HepG2 (cell line): ENCODE data around the gene AP3B1. TPM values are rescaled to one million over a fixed set of nuclear protein-coding genes. Genes with fewer than 3 reads are reported as not detected.

ENCODE experiments used
- DRAP1 ChIP-seq: IDR thresholded peaks from 2 replicates; pipeline ENCODE4 v1.6.1; 2016; ENCODE audit warnings: missing genetic modification reagents, missing compliant biosample characterization
- FOSL2 ChIP-seq: sonication (generic); formaldehyde crosslinking; IDR thresholded peaks from 2 replicates; pipeline ENCODE4 v1.4.0; 2020; ENCODE audit warnings: missing genetic modification reagents
- FOXA3 ChIP-seq: IDR thresholded peaks from 2 replicates; pipeline ENCODE4 v1.6.1; 2016; ENCODE audit warnings: missing genetic modification reagents, missing compliant biosample characterization
- FOXK1 ChIP-seq: sonication (generic); formaldehyde crosslinking; IDR thresholded peaks from 2 replicates; pipeline ENCODE4 v1.4.0; 2020; ENCODE audit warnings: low read depth, missing genetic modification reagents, borderline replicate concordance
- GATA4 ChIP-seq: sonication (generic); IDR thresholded peaks from 2 replicates; pipeline ENCODE4 v1.6.1; 2016; ENCODE audit warnings: antibody characterized with exemption, low read depth, borderline replicate concordance
- HDAC1 ChIP-seq: sonication (generic); formaldehyde crosslinking; IDR thresholded peaks from 2 replicates; pipeline ENCODE4 v1.5.1; 2020; ENCODE audit warnings: mild to moderate bottlenecking, missing genetic modification reagents
- HES4 ChIP-seq: sonication (generic); formaldehyde crosslinking; IDR thresholded peaks from 2 replicates; pipeline ENCODE4 v1.9.0; 2021; ENCODE audit warnings: mild to moderate bottlenecking, missing genetic modification reagents, borderline replicate concordance
- HNF4A ChIP-seq: sonication (generic); formaldehyde crosslinking; IDR thresholded peaks from 2 replicates; pipeline ENCODE4 v1.4.0; 2020; ENCODE audit warnings: missing genetic modification reagents
- HNRNPL ChIP-seq: fragments of 200-400 bp; formaldehyde crosslinking; IDR thresholded peaks from 2 replicates; pipeline ENCODE4 v1.6.1; 2017; ENCODE audit warnings: mild to moderate bottlenecking, low read depth, low read length
- KLF11 ChIP-seq: IDR thresholded peaks from 2 replicates; pipeline ENCODE4 v1.6.1; 2016; ENCODE audit warnings: missing compliant biosample characterization
- KMT2B ChIP-seq: IDR thresholded peaks from 2 replicates; pipeline ENCODE4 v1.6.1; 2016; ENCODE audit warnings: missing genetic modification reagents, missing compliant biosample characterization
- MXI1 ChIP-seq: IDR thresholded peaks from 3 replicates; pipeline ENCODE4 v1.6.1; 2012; ENCODE audit warnings: low read depth, low read length, inconsistent platforms, borderline replicate concordance
- PHF5A ChIP-seq: IDR thresholded peaks from one replicate; pipeline ENCODE4 v1.6.1; 2018; ENCODE audit warnings: low read depth, missing genetic modification reagents; ENCODE audit not compliant: unreplicated experiment
- RXRA ChIP-seq: sonication (generic); formaldehyde crosslinking; IDR thresholded peaks from 2 replicates; pipeline ENCODE4 v1.5.1; 2020; ENCODE audit warnings: missing genetic modification reagents
- SIN3A ChIP-seq: IDR thresholded peaks from 2 replicates; pipeline ENCODE4 v1.6.1; 2011; ENCODE audit warnings: low read depth, mild to moderate bottlenecking, control low read depth, low read length, borderline replicate concordance
- SOX13 ChIP-seq, 3 experiments: fragments of 450-650 bp in 1 of 3; sonication (generic) in 1 of 3; formaldehyde crosslinking in 1 of 3; IDR thresholded peaks in 2 of 3; conservative IDR thresholded peaks in 1 of 3; 2 replicates each; pipeline versions ENCODE4 v1.5.0 to v1.6.1; 2016 to 2020; ENCODE audit warnings: antibody characterized with exemption in 1 of 3, mild to moderate bottlenecking in 1 of 3, missing compliant biosample characterization in 1 of 3, missing genetic modification reagents in 1 of 3, moderate library complexity in 1 of 3
- YY1 ChIP-seq: IDR thresholded peaks from 2 replicates; pipeline ENCODE4 v1.6.1; 2011; ENCODE audit warnings: low read length, low read depth, moderate library complexity, mild to moderate bottlenecking; ENCODE audit not compliant: insufficient read depth, insufficient replicate concordance
- ZBTB34 ChIP-seq: sonication (generic); formaldehyde crosslinking; IDR thresholded peaks from 2 replicates; pipeline ENCODE4 v1.8.0; 2022; ENCODE audit warnings: mild to moderate bottlenecking, missing genetic modification reagents
- ZFP1 ChIP-seq: IDR thresholded peaks from 2 replicates; pipeline ENCODE4 v1.6.1; 2016
- ZGPAT ChIP-seq: IDR thresholded peaks from 2 replicates; pipeline ENCODE4 v1.6.1; 2016; ENCODE audit warnings: mild to moderate bottlenecking
- ZNF160 ChIP-seq: sonication (generic); formaldehyde crosslinking; IDR thresholded peaks from 2 replicates; pipeline ENCODE4 v1.8.0; 2022; ENCODE audit warnings: mild to moderate bottlenecking, inconsistent platforms, missing genetic modification reagents
- ZNF441 ChIP-seq: sonication (generic); formaldehyde crosslinking; IDR thresholded peaks from 2 replicates; pipeline ENCODE4 v1.7.0; 2021; ENCODE audit warnings: missing genetic modification reagents, borderline replicate concordance
- ZNF670 ChIP-seq: sonication (generic); formaldehyde crosslinking; IDR thresholded peaks from 2 replicates; pipeline ENCODE4 v1.8.0; 2022; ENCODE audit warnings: mild to moderate bottlenecking, missing genetic modification reagents, borderline replicate concordance
- ZNF720 ChIP-seq: sonication (generic); formaldehyde crosslinking; IDR thresholded peaks from 2 replicates; pipeline ENCODE4 v1.4.0; 2020; ENCODE audit warnings: missing genetic modification reagents
- ZSCAN22 ChIP-seq: sonication (generic); formaldehyde crosslinking; IDR thresholded peaks from 2 replicates; pipeline ENCODE4 v1.4.0; 2020; ENCODE audit warnings: mild to moderate bottlenecking, missing genetic modification reagents
- polyA plus RNA-seq, 8 experiments: library from polyadenylated mRNA; depleted of rRNA in 3 of 8; stranded (reverse) in 7 of 8; unstranded in 1 of 8; fragments of >200 nt; fragmentation: Illumina TruSeq in 4 of 8; extraction: Trizol in 4 of 8; gene quantifications; 2 replicates each; pipeline versions ENCODE4 v1.2.1 to v1.2.3, GENCODE V29; 2011 to 2016; ENCODE audit warnings: low read depth in 4 of 8, missing spikeins in 1 of 8, mixed read lengths in 1 of 8; ENCODE audit not compliant: insufficient read depth in 1 of 8
- total RNA-seq, 5 experiments: library from RNA; depleted of rRNA; stranded (reverse); fragments of >200 nt; fragmentation: Illumina TruSeq; extraction: Trizol; gene quantifications; 2 replicates each; pipeline ENCODE4 v1.2.3, GENCODE V29; 2016; ENCODE audit warnings: low read depth in 1 of 5
- TF ChIP-seq, protein P1 (sequence below): sonication (generic); formaldehyde crosslinking; IDR thresholded peaks from 2 replicates; pipeline ENCODE4 v1.4.0; 2020; ENCODE audit warnings: missing genetic modification reagents

The AP3B1 gene
- total and polyA plus RNA-seq, 2 of the 13 experiments (the other 11 are each of a cell fraction or from before 2014, with no cell fraction given): 37.7 to 51.2 TPM

DNA sequence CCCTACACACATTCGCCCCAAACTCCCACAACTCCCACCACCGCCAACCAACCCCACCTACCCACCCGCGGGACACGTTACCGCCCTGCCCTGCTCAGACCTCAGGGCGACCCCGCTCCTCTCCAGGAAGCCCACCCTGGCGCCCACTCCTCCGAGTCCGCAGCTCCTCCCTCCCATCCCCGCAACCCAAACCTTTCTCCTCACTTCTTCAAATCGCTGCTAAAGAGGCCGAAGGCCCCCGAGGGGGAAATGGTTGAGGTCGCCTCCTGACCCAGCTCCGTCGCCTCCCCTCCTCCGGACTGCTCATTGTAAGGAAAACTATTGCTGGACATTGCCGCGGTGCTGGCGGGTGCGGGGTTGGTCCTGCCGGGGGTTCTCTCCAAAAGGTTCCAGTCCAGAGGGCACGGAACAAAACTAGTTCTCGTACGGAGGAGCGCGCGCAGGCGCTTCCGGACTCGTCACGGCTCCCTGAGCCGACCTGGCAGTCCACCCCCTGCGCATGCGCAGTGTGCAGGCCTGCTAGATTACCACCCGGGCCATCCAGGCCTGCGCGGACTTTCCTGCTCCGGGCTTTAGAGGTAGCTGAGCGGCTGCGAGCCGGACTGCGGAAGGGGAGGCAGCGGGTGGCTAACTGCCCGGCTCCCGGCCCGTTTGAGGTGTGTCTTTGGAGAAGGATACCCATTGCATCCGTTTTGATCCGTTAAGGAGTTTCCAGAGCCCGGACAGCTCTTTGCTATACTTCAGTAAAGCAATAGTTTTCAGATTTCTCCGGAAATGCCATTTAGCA lies at the start of gene AP3B1 (continued):
- TF ChIP-seq FOXA3 (CRISPR knock-in tag) (no peak), KMT2B (CRISPR knock-in tag) (peak; percentile 93), ZGPAT (CRISPR knock-in tag) (peak; percentile 89; the same call in 1 of the 2 replicates), SOX13 (IDR thresholded peaks at IDR 0.05) (no peak), SOX13 (CRISPR knock-in tag; conservative IDR thresholded peaks at IDR 0.05 in 1 of 2, IDR thresholded peaks at IDR 0.05 in 1 of 2) (peak in 1 of 2 experiments; percentile 50; a peak in 1 of 4 replicates), ZFP1 (CRISPR knock-in tag) (0 out of 2 replicates have a peak, but pooled peaks have one; percentile 15), ZNF720 (CRISPR knock-in tag) (no peak), HES4 (CRISPR knock-in tag) (0 out of 2 replicates have a peak, but pooled peaks have one; percentile 26), HDAC1 (CRISPR knock-in tag) (peak; percentile 78; the same call in 1 of the 2 replicates), ZBTB34 (no peak), ZNF670 (peak; percentile 93), GATA4 (peak; percentile 60; the same call in 1 of the 2 replicates), PHF5A (CRISPR knock-in tag) (no peak), ZNF441 (CRISPR knock-in tag) (peak; percentile 39), HNF4A (CRISPR knock-in tag) (peak; percentile 34), DRAP1 (CRISPR knock-in tag) (peak; percentile 77), RXRA (CRISPR knock-in tag) (peak; percentile 72; the same call in 1 of the 2 replicates), YY1 (peak; percentile 77), SIN3A (peak; percentile 82; the same call in 1 of the 2 replicates), FOXK1 (CRISPR knock-in tag) (peak; percentile 78; the same call in 1 of the 2 replicates), HNRNPL (0 out of 2 replicates have a peak, but pooled peaks have one; percentile 29), MXI1 (peak; percentile 81; the same call in 1 of the 3 replicates), FOSL2 (CRISPR knock-in tag) (peak; percentile 47), ZNF160 (CRISPR knock-in tag) (no peak), KLF11 (peak; percentile 85; the same call in 1 of the 2 replicates), ZSCAN22 (CRISPR knock-in tag) (no peak)
- TF ChIP-seq, protein P1, sequence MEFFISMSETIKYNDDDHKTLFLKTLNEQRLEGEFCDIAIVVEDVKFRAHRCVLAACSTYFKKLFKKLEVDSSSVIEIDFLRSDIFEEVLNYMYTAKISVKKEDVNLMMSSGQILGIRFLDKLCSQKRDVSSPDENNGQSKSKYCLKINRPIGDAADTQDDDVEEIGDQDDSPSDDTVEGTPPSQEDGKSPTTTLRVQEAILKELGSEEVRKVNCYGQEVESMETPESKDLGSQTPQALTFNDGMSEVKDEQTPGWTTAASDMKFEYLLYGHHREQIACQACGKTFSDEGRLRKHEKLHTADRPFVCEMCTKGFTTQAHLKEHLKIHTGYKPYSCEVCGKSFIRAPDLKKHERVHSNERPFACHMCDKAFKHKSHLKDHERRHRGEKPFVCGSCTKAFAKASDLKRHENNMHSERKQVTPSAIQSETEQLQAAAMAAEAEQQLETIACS (CRISPR knock-in tag): peak; percentile 58
